GM21447 (cell line): ENCODE measurements around the gene DNAJA1.

Experiments used
- ATAC-seq: cut with Tn5 transposase; IDR thresholded peaks from one replicate; pipeline ENCODE4 v1.9.1; 2021; ENCODE audit not compliant: unreplicated experiment

DNAJA1 gene

GRCh38 chr9:33025572-33026342 lies 684 bp downstream of the DNAJA1 start:
- peak; percentile 57 for ATAC-seq

GRCh38 chr9:33029231-33029786 lies 4.2 kb downstream of the DNAJA1 start:
- ATAC-seq, result no peak

- ATAC-seq, result no peak
Measured at GRCh38 chr9:33030285-33030684, 5.2 kb downstream of the DNAJA1 start.

GRCh38 chr9:33032292-33032691 lies 7.2 kb downstream of the DNAJA1 start:
- no peak for ATAC-seq

GRCh38 chr9:33032865-33033264 lies 7.8 kb downstream of the DNAJA1 start:
- ATAC-seq, result no peak

GRCh38 chr9:33040792-33041431 lies 15.8 kb downstream of the DNAJA1 start:
- ATAC-seq, result no peak

GRCh38 chr9:33041432-33042188 lies 16.5 kb downstream of the DNAJA1 start:
- ATAC-seq, result no peak

GRCh38 chr9:33042473-33042872 lies 17.4 kb downstream of the DNAJA1 start:
- ATAC-seq, result no peak

GRCh38 chr9:33043671-33044070 lies 18.6 kb downstream of the DNAJA1 start:
- ATAC-seq, result no peak

- ATAC-seq, result peak; percentile 83
Measured at GRCh38 chr9:33044162-33044673, 19.1 kb downstream of the DNAJA1 start.

- no peak for ATAC-seq
Measured at GRCh38 chr9:33044677-33045282, 19.7 kb downstream of the DNAJA1 start.

GRCh38 chr9:33046061-33046460 lies 21.0 kb downstream of the DNAJA1 start:
- no peak for ATAC-seq

- ATAC-seq, result no peak
Measured at GRCh38 chr9:33048054-33048465, 23.0 kb downstream of the DNAJA1 start.

- ATAC-seq, result no peak
Measured at GRCh38 chr9:33049680-33050361, 24.7 kb downstream of the DNAJA1 start.

- ATAC-seq, result no peak
Measured at GRCh38 chr9:33051144-33051543, 26.1 kb downstream of the DNAJA1 start.

GRCh38 chr9:33065157-33066076 lies 40.3 kb downstream of the DNAJA1 start:
- ATAC-seq, result peak; percentile 85

GRCh38 chr9:33068991-33069390 lies 43.9 kb downstream of the DNAJA1 start:
- ATAC-seq, result no peak

GRCh38 chr9:33076046-33077004 lies 51.3 kb downstream of the DNAJA1 start, which contains the start of gene SMU1:
Gene SMU1, minus strand, starts transcription at chr9:33076674. Its CDS starts 66 bp downstream, at chr9:33076608.
- ATAC-seq, result peak; percentile 98
